SU-DHL-6 (cell line): ENCODE data around the gene FAM120B.

Experiments
- CTCF ChIP-seq: fragments of 200-600 bp; sonication (generic); IDR thresholded peaks from one replicate; pipeline ENCODE4 v1.5.1; 2017; ENCODE audit warnings: antibody characterized with exemption, mild to moderate bottlenecking, low read length, moderate library complexity; ENCODE audit not compliant: insufficient read depth, poor library complexity, severe bottlenecking
- EZH2phosphoT487 ChIP-seq: fragments of 200-600 bp; sonication (generic), shearing (Covaris generic); conservative IDR thresholded peaks from 2 replicates; pipeline ENCODE4 v1.6.1; 2018; ENCODE audit warnings: mild to moderate bottlenecking, antibody characterized with exemption, low read length, moderate library complexity, mixed read lengths

GRCh38 chr6:170447561-170447930, 141.0 kb downstream of the FAM120B start:
- no peak for TF ChIP-seq CTCF
- TF ChIP-seq EZH2phosphoT487: no peak
